GM12873 (cell line): ENCODE measurements around the gene RNF14.

Experiments
- TF ChIP-seq, protein P1 (sequence below): IDR thresholded peaks from 2 replicates; pipeline ENCODE4 v1.5.1; 2012; ENCODE audit warnings: low read depth, mild to moderate bottlenecking, moderate library complexity, low read length, control low read depth; ENCODE audit not compliant: insufficient read depth; ENCODE audit errors: missing control alignments

RNF14 gene

DNA sequence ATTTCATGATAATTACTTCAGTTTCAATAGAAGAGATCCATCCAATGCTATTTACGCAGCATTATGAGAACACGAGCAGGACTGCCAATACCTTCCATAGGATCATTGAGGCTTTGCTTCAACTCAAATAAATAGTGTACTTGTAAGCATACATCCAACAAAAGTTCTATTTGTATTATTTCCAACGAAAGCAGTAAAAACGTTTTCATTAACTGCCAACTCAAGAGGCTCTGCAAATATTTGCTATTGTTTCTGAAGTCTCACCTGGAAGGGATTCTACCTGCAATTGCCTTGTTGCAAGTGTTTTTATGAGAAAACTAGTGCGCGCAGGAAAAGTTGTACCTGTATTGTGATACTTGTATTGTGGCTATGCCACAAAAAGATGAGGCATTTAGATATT, 54.9 kb downstream of the RNF14 start:
- TF ChIP-seq, protein P1, sequence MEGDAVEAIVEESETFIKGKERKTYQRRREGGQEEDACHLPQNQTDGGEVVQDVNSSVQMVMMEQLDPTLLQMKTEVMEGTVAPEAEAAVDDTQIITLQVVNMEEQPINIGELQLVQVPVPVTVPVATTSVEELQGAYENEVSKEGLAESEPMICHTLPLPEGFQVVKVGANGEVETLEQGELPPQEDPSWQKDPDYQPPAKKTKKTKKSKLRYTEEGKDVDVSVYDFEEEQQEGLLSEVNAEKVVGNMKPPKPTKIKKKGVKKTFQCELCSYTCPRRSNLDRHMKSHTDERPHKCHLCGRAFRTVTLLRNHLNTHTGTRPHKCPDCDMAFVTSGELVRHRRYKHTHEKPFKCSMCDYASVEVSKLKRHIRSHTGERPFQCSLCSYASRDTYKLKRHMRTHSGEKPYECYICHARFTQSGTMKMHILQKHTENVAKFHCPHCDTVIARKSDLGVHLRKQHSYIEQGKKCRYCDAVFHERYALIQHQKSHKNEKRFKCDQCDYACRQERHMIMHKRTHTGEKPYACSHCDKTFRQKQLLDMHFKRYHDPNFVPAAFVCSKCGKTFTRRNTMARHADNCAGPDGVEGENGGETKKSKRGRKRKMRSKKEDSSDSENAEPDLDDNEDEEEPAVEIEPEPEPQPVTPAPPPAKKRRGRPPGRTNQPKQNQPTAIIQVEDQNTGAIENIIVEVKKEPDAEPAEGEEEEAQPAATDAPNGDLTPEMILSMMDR: no peak

DNA sequence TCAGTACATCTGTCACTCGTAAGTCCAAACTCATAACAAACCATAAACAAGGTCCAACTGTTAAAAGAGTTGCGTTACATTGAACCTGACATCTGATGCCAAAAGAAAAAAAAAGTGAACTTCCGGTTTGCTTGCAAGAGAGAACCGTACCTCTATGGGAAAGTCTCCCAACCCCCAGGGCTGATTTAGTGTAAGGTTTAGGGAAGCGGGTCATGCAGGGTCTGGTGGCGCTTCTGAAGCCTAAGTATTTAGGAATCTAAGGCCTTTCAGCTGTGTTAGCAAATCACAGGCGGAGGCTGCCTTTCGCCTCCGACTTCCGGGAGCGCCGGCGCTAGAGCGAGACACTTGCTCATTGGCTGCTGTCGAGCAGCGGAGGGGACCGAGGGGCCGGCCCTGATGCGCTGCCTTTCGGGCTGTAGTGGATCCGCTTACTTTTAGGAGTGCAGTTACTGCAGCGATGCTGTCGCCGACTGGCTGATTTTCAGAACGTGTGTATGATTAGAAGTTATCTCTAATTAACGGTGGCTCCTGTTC, 55.9 kb downstream of the RNF14 start:
- TF ChIP-seq, protein P1: no peak

DNA sequence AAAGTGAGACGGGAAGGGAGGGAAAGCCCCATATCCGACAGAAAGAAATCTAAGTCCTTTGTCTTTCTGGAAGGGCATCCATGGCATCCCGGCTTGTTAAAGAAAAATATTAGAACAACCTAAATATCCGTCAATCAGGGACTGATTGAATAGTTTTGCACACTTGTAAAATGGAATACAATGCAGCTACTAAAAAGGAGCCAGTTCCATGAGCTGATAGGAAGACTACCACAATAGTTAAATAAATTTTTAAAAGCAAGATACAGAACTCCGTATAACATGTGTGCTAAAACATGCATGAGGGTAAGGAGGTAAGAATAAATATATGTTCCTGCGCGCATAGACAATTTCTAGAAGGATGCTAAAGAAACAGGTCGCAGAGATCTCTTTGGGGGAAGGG, 56.7 kb downstream of the RNF14 start:
- TF ChIP-seq, protein P1: no peak

DNA sequence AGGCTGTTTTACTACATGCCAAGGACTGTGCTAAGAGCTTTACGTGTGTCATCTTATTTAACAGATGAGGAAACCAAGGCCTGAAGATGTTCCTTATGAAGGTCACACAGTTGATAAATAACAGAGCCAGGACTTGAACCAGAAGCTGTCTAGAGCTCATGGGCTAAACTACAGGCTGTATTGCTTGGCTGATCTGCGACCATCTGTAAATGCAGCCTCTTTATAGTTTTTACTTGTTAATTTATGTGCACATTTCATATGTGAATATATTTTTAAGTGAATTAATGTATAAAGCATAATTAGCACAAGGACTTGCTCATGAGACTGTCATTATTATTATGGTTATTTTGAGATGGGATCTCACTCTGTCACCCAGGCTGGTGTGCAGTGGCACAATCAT, 63.2 kb downstream of the RNF14 start:
- TF ChIP-seq, protein P1: no peak

DNA sequence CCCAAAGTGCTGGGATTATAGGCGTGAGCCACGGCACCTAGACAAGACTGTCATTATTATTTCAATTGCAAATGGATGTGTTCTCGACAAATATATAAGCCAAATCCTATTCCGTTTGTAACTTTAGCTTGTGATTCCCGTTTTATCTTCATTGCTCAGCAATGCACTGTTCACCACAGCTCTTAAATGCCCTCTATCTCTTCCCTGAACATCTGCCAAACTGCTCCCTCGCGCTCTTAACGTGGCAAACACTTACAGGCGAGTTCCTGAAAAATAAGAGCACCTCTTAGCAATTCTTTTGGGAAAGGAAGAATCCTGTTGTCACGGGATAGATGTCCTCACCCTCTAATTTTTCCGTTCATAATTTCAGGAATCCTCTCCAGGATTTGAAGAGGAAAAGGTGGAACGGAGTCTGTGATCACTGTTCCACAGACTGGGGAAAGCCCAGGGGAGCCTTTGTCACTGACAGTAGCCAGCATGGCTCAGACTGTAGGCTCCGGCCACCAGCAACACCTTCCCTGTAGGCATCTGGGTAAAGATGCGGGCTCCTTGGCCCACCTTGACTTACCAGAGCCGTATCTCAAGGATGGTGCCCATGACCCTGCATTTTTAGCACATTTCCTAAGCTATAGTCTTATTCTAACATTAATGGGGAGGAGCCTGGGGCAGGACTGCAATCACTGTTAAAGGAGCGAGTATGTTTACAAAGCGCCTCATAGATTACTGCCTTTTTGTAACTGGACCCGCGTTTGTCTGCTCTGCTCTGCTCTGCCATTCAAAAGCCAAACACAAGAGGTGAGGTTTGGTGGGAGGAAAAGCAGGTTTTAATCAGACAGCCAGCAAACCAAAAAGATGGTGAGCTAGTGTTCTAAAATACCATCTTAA, 64.1 kb downstream of the RNF14 start:
- TF ChIP-seq, protein P1: no peak

DNA sequence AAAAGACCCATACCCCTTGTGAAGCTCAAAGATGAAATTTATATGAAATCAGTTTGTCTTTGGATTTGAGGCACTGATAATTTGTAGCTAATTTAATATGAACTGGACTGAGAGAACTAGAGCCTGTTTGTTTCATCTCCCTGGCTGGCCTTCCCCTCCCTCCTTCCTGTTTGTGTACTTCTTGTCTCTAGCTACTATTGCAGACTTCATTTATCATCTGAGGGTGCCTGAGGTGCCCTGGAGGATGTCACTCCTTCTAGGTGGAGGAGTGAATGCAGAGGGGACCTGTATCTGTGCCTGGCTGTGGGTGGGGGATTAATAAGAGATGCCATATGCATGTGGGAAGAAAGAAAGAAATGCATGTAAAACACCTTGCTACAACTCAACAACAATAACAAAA, 66.1 kb downstream of the RNF14 start:
- TF ChIP-seq, protein P1: no peak

DNA sequence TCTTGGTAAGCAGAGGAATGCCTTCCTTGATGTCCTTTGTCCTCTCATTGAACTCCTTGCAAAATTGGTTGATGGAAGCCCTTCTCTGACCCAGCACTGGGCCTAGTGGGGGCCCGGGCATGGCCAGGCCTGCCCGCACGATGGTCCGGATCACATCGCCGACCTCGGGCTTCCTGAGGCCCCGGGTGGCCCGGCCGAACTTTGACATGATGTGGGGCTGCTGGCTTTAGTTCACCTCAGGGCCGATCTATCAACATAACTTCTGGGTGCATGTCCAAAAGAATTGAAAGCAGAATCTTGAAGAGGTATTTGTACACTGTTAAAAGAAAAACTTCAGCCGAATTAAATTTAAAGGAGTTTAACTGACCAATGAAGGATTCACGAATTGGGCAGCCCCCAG, 68.0 kb downstream of the RNF14 start:
- TF ChIP-seq, protein P1: no peak
